ENCODE data around the gene RAI1.
"Not testable (repeated sequence)": the region's sequence is repeated elsewhere in the genome, so short reads cannot be mapped to it uniquely, and the experiment has no call there.

Gene RAI1

GRCh38 chr17:17681187-17681743, at the start of gene RAI1:
Gene RAI1, plus strand, starts transcription at chr17:17681458. Its CDS starts 111,491 bp downstream, at chr17:17792949.
- in situ Hi-C loops (cut with HindIII; ENCODE audit: low sequenced_read_pairs), result no loop called here

- in situ Hi-C loops (cut with HindIII; ENCODE audit: low sequenced_read_pairs), result not testable (repeated sequence)
Observed at GRCh38 chr17:17632690-17633089, 48.6 kb upstream of the RAI1 start.

DNA sequence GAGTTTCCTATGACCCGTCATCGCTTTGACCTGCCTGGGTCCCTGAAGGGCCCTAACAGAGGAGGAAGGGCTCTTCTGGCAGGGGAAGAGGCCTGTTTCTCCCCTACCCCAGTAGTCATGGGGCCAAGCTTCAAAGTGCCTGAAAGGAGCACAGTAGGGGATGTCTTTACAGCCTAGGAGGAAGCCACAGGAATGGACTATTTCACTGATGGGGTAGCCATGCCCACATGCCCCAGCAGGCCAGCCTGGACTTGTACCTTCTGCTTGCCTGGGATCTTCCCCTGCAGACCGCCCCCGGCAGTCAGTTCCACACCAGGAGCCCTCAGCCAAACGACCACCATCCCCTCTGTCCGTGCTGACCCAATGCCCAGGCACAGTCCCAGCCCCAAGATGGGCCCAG, 47.9 kb upstream of the RAI1 start:
- in situ Hi-C loops (cut with HindIII; ENCODE audit: low sequenced_read_pairs), result no loop called here

DNA sequence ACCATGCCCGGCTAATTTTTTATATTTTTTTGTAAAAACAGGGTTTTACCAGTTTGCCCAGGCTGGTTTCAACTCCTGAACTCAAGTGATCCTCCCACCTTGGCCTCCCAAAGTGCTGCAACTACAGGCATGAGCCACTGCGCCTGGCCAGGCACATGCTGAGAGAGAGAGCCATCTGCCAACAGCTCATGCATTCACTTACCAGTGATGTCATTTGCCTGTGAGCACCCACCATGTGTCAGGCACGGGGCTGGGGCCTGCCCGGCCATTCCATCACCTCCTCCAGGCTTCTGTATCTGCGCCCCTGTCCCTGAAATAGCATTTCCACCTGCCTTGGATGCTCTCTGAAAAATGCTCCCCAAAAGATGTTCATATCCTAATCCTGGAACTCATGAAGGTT, 46.1 kb upstream of the RAI1 start:
- in situ Hi-C loops (cut with HindIII; ENCODE audit: low sequenced_read_pairs), result no loop called here

DNA sequence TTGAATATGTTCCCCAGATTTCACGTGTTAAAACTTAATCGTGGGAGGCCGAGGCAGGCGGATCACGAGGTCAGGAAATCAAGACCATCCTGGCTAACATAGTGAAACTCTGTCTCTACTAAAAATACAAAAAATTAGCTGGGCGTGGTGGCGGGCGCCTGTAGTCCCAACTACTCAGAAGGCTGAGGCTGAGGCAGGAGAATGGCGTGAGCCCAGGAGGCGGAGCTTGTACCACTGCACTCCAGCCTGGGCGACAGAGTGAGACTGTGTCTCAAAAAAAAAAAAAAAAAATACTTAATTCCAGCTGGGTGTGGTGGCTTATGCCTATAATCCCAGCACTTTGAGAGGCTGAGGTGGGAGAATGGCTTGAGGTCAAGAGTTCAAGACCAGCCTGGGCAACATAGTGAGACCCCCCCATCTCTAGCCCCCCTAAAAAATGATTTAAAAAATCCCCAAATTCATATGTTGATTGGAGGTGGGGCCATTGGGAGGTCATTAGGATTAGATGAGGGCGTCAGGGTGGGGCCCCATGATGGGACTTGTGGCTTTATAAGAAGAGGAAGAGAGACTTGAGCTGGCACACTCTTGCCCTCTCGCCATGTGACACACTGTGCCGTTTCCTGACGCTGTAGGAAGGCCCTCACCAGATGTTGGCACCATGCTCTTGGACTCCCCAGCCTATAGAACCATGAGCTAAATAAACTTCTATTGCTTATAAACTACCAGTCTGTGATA, 45.6 kb upstream of the RAI1 start:
- in situ Hi-C loops (cut with HindIII; ENCODE audit: low sequenced_read_pairs), result not testable (repeated sequence)

GRCh38 chr17:17636272-17636885, 44.9 kb upstream of the RAI1 start:
- in situ Hi-C loops (cut with HindIII; ENCODE audit: low sequenced_read_pairs), result no loop called here

DNA sequence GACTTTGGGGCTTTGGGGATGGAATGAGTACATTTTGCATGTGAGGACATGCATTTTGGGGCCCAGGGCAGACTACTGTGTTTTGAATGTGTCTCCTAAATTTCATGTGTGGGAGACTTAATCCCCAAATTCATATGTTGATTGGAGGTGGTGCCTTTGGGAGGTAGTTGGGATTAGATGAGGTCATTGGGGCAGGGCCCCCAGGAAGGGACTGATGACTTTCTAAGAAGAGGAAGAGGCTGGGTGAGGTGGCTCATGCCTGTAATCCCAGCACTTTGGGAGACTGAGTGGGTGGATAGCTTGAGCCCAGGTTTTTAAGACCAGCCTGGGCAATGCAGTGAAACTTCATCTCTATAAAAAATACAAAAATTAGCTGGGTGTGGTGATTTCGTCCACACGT, 42.8 kb upstream of the RAI1 start:
- in situ Hi-C loops (cut with HindIII; ENCODE audit: low sequenced_read_pairs), result no loop called here

GRCh38 chr17:17639661-17640270, 41.5 kb upstream of the RAI1 start:
- in situ Hi-C loops (cut with HindIII; ENCODE audit: low sequenced_read_pairs), result not testable (repeated sequence)

GRCh38 chr17:17641621-17642409, 39.4 kb upstream of the RAI1 start:
- in situ Hi-C loops (cut with HindIII; ENCODE audit: low sequenced_read_pairs), result no loop called here

DNA sequence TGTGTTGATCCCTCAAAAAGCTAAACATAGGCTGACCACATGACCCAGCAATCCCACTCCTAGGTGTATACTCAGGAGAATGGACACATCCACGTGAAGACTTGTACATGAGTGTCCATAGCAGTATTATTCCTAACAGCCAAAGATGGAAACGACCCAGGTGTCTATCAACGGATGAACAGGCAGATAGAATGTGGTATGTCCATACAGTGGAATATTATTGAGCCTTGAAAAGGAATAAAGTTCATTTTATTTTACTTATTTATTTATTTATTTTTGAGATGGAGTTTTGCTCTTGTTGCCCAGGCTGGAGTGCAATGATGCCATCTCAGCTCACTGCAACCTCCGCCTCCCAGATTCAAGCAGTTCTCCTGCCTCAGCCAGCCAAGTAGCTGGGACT, 36.1 kb upstream of the RAI1 start:
- in situ Hi-C loops (cut with HindIII; ENCODE audit: low sequenced_read_pairs), result not testable (repeated sequence)

GRCh38 chr17:17645961-17646360, 35.3 kb upstream of the RAI1 start:
- in situ Hi-C loops (cut with HindIII; ENCODE audit: low sequenced_read_pairs), result no loop called here

GRCh38 chr17:17647524-17648178, 33.6 kb upstream of the RAI1 start:
- in situ Hi-C loops (cut with HindIII; ENCODE audit: low sequenced_read_pairs), result no loop called here

DNA sequence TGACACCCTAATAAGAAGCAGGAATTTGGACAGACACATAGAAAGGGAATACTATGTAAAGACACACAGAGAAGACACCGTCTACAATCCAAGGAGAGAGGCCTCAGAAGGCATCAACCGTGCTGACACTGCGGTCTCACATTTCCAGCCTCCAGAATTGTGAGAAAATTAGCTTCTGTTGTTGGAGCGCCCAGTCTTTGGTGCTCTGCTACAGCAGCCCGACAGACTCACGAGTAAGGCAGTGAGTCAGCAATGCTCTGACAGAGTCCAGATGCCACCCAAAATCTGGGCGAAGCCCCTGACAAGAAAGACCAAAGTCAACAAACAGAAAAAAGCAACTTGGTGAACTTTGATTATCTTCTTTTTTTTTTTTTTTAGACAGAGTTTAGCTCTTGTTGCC, 32.5 kb upstream of the RAI1 start:
- in situ Hi-C loops (cut with HindIII; ENCODE audit: low sequenced_read_pairs), result no loop called here

DNA sequence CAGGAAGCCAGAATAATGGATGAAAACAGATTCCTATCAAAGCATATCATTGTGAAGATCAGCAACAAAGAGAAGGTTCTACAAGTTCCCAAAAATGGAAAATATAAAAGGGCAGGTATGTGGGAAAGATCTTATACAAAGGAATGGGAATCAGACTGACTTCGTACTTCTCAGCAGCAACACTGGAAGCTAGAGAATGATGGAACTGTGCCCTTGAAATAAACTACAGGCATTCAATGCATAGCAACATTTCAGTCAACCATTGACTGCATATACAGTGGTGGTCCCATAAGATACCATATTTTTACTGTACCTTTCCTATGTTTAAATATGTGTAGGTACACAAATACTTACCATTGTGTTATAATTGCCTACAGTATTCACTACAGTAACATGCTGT, 30.3 kb upstream of the RAI1 start:
- in situ Hi-C loops (cut with HindIII; ENCODE audit: low sequenced_read_pairs), result no loop called here

- in situ Hi-C loops (cut with HindIII; ENCODE audit: low sequenced_read_pairs), result no loop called here
Observed at GRCh38 chr17:17653343-17653742, 27.9 kb upstream of the RAI1 start.

GRCh38 chr17:17659340-17659739, 21.9 kb upstream of the RAI1 start:
- in situ Hi-C loops (cut with HindIII; ENCODE audit: low sequenced_read_pairs), result no loop called here

- in situ Hi-C loops (cut with HindIII; ENCODE audit: low sequenced_read_pairs), result loop anchor here (5.0 kb wide), 2 partner anchors 106 to 371 kb away; no protein-coding TSS in a partner anchor
Observed at GRCh38 chr17:17661134-17661533, 20.1 kb upstream of the RAI1 start.

GRCh38 chr17:17661834-17662385, 19.3 kb upstream of the RAI1 start:
- in situ Hi-C loops (cut with HindIII; ENCODE audit: low sequenced_read_pairs), result loop anchor here (5.0 kb wide), 2 partner anchors 105 to 370 kb away; no protein-coding TSS in a partner anchor

- in situ Hi-C loops (cut with HindIII; ENCODE audit: low sequenced_read_pairs), result loop anchor here (5.0 kb wide), 2 partner anchors 104 to 369 kb away; no protein-coding TSS in a partner anchor
Observed at GRCh38 chr17:17663160-17664063, 17.8 kb upstream of the RAI1 start.

All from endothelial cell of hepatic sinusoid (primary cell).